ENCODE data around the gene TNFRSF1A. TPM values are rescaled to one million over a fixed set of nuclear protein-coding genes. Genes with fewer than 3 reads are reported as not detected.
"Not testable (repeated sequence)": the region's sequence is repeated elsewhere in the genome, so short reads cannot be mapped to it uniquely, and the experiment has no call there.

TNFRSF1A gene
- total RNA-seq, 2 experiments from 2014 or later, result 60.2 to 62.7 TPM

DNA sequence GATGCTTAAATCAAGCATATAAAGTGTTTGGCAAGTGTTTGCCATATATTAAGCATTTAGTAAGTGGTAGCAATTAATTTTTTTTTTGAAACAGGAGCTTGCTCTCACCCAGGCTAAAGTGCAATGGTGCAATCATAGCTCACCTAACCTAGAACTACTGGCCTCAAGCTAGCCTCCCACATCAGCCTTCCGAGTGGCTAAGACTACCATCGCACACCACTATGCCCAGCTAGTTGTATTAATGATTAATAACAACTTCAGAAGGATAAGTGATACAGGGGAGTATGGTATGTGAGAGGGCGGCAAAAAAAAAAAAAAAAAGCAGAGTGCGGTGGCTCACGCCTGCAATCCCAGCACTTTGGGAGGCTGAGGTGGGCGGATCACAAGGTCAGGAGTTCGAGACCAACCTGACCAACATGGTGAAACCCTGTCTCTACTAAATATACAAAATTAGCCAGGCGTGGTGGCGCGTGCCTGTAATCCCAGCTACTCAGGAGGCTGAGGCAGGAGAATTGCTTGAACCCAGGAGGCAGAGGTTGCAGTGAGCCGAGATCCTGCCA lies 2.3 kb upstream of the TNFRSF1A start:
- CTCF ChIA-PET, result interaction anchor here (0.8 to 1.3 kb wide), 4 partner anchors 9 to 121 kb away, joined by 3 read pairs; no protein-coding TSS in a partner anchor

GRCh38 chr12:6343518-6343917 lies 1.6 kb upstream of the TNFRSF1A start:
- ChIA-PET CTCF (interaction anchor here (0.8 to 1.3 kb wide), 4 partner anchors 9 to 122 kb away, joined by 3 read pairs; no protein-coding TSS in a partner anchor), POLR2A (no interaction called here)

More for the DNA sequence above, 2.3 kb upstream of the TNFRSF1A start:
- POLR2A ChIA-PET, result not testable (repeated sequence)

DNA sequence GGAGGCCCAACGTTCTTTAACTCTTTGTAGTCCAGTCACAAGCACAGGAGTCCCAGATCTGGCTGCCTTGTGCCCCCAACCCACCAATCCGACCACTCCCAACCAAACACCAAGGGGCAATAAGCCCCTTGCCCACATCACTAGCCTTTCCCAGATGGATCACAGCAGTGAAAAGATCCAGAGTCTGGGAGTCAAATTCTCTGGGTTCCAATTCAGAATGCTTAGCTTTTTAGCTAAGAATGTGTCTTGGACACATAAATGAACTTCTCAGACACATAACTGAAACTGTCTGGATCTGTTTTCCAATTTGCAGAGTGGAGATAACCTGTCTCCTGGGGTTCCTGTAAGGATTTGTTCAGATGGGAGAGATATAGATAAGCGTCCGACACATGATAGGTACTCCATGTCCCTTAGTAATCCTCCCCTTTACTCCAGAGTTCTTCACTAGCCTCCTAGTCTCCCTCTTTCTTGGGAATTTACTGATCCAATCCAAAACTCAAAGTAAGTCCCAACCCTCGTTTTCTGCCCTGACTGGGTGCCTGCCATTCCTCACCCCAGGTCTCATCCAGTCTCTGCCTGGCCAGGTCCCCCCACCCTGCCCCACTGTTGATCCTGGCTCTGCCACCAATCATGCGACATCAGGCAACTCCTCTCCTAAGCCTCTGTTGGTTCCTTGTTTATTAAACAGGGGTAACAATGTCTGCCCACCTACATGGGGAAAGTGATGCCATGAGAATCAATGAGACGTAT lies 439 bp upstream of the TNFRSF1A start:
- ChIA-PET CTCF (interaction anchor here (0.9 to 1.5 kb wide), 2 partner anchors 16 to 21 kb away, joined by 5 read pairs; no protein-coding TSS in a partner anchor), POLR2A (interaction anchor here (0.6 kb wide), 1 partner anchor 120 kb away, joined by 4 read pairs; no protein-coding TSS in a partner anchor)

GRCh38 chr12:6340745-6341416 lies 995 bp downstream of the TNFRSF1A start:
- ChIA-PET POLR2A (interaction anchor here (1.8 kb wide), 1 partner anchor 193 kb away, joined by 4 read pairs; the partner anchor contains the start of gene GAPDH), CTCF (interaction anchor here (0.7 to 1.5 kb wide), 2 partner anchors 9 to 22 kb away, joined by 3 to 5 read pairs; no protein-coding TSS in a partner anchor)

DNA sequence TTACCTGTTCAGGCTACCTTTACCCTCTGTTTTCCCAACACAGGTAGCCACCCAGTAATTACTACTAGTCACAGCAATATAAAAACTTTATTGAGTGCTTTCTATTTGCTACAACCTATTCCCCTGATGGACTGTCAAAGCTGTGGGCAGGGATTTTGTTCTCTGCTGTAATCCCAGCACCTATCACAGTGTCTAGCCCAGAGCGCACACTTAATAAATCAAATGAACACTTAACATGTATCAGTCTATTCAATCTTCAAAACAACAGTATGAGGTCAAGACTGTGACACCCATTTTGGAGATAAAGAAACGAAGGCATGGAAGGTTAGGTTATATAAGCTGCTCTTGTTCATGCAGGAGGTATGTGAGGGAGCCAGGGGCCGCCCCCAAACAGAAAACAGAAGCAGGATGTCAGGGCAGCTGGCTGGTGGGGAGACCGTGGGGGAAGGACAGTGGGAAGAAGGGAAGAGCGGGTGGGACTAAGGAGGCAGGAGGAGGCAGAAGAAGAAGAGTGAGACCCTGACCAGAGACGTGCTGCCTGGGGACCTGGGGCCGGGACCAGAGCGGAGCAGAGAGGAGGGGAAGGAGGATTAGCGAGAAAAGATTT lies 1.7 kb downstream of the TNFRSF1A start:
- CTCF ChIA-PET, result interaction anchor here (0.7 kb wide), 1 partner anchor 8 kb away, joined by 3 read pairs; no protein-coding TSS in a partner anchor
- POLR2A ChIA-PET, result interaction anchor here (0.6 to 1.8 kb wide), 4 partner anchors 104 to 194 kb away, joined by 3 to 4 read pairs (median 4); partner anchors contain the start of genes GAPDH and MRPL51

DNA sequence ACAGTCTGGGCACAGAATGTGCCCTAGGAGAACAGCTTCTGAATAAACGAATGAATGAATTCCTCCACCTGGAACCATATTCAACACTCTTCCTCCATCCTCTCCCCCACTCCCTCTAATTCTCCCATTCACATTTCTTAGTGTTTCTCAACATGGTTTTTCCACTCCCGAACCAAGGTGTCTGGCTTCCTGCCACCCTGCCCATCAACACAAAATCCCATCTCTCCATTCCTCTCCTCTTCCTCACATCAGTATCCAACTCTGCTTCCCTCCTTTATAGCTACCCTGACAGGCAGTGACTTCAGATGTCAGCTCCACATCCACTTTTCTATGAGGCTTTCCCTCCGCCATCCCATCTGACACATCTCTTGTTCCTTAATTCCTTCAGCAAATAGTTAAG lies 2.9 kb downstream of the TNFRSF1A start:
- ChIA-PET POLR2A (interaction anchor here (0.7 to 1.9 kb wide), 6 partner anchors 29 to 267 kb away, joined by 3 to 8 read pairs (median 4); partner anchors contain the start of genes GAPDH and VAMP1), CTCF (interaction anchor here (0.8 to 1.3 kb wide), 2 partner anchors 24 to 29 kb away, joined by 3 read pairs; no protein-coding TSS in a partner anchor)

DNA sequence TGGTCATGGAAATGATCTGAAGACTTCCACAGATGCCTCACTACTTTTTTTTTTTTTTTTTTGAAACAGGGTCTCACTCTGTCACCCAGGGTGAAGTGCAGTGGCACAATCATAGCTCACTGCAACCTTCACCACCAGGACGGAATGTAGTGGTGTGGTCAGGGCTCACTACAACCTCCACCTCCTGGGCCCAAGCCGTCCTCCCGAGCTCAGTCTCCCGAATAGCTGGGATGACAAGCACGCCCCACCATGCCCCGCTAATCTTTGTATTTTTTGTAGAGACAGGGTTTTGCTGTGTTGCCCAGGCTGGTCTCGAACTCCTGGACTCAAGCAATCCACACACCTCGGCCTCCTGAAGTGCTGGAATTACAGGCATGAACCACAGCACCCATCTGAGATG lies 3.3 kb downstream of the TNFRSF1A start:
- POLR2A ChIA-PET, result interaction anchor here (0.5 to 1.9 kb wide), 4 partner anchors 12 to 132 kb away, joined by 3 to 8 read pairs (median 4); partner anchors contain the start of gene VAMP1
- CTCF ChIA-PET, result interaction anchor here (1.3 kb wide), 1 partner anchor 25 kb away, joined by 3 read pairs; no protein-coding TSS in a partner anchor

DNA sequence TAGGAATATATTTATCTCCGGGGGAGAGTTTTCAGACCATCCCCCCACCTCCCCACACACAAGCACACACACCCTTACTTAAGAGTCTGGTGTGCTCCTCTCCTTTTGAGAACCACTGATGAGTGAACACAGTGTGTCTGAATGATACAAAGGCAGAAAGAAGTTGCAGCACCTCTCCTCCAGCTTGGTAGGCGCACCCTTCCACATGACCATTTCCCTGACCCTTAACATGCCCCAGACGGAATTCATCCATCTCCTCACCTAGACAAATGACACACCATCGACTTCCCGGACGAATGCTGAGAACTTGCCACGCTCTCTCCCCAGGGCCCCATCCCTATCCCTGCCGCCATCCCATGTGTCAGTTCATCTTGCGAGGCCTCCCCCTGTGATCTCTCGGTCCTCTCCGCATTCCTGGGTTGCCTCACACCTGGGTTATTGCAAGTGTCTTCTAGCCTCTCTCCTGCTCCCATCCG lies 3.9 kb downstream of the TNFRSF1A start:
- POLR2A ChIA-PET, result interaction anchor here (0.5 to 1.9 kb wide), 3 partner anchors 11 to 88 kb away, joined by 3 to 5 read pairs (median 4); no protein-coding TSS in a partner anchor
- CTCF ChIA-PET, result interaction anchor here (1.8 to 3.9 kb wide), 2 partner anchors 12 to 15 kb away, joined by 6 to 22 read pairs; no protein-coding TSS in a partner anchor

GRCh38 chr12:6336889-6337853 lies 4.7 kb downstream of the TNFRSF1A start:
- POLR2A ChIA-PET, result interaction anchor here (0.6 to 1.8 kb wide), 6 partner anchors 26 to 268 kb away, joined by 3 to 6 read pairs (median 5); partner anchors contain the start of gene GAPDH
- CTCF ChIA-PET, result interaction anchor here (0.6 to 3.9 kb wide), 8 partner anchors 8 to 107 kb away, joined by 3 to 23 read pairs (median 5); partner anchors contain the start of gene CD27

DNA sequence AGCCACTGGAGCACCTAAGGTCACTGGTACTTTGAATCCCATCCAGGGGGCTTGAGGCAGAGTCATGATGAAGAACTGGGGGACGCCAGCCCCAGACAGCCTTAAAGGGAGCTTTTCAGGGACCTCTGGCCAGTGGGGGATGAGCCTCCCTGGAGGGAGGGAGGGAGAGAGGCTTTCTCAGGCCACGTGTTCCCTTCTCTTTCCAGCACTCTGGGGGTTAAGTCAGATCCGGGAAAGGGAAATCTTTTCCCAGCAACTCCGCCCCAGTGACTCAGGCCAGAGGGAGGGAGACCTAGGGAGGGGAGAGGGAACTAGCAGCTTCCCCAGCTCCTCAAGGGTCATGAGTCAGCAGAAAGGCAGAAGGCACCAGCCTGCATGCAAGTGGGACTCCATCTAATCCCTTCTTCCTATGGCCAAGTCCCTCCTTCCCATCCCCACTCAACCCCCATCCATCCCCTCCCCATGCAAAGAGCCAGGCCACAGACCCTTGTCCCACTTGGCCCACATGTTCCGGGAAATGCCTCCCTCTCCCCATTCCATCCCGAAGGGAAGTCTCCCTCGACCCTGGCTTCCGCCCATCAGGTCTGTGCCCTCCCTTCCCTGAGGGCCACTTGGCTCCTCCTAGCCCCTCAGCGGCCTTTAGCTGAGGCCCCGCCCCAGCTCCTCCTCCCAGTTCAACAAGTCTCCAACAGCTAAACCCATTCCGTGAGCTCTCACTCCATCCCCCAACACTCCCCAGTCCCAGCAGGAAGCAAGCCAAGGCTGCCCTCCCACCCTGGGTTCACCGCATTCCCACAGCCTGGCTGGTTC lies 5.6 kb downstream of the TNFRSF1A start:
- CTCF ChIA-PET, result interaction anchor here (0.6 to 3.9 kb wide), 12 partner anchors 9 to 682 kb away, joined by 3 to 23 read pairs (median 4); partner anchors contain the start of genes CD27 and LPCAT3
- POLR2A ChIA-PET, result interaction anchor here (0.6 to 1.8 kb wide), 8 partner anchors 9 to 269 kb away, joined by 3 to 7 read pairs (median 6); partner anchors contain the start of gene GAPDH

DNA sequence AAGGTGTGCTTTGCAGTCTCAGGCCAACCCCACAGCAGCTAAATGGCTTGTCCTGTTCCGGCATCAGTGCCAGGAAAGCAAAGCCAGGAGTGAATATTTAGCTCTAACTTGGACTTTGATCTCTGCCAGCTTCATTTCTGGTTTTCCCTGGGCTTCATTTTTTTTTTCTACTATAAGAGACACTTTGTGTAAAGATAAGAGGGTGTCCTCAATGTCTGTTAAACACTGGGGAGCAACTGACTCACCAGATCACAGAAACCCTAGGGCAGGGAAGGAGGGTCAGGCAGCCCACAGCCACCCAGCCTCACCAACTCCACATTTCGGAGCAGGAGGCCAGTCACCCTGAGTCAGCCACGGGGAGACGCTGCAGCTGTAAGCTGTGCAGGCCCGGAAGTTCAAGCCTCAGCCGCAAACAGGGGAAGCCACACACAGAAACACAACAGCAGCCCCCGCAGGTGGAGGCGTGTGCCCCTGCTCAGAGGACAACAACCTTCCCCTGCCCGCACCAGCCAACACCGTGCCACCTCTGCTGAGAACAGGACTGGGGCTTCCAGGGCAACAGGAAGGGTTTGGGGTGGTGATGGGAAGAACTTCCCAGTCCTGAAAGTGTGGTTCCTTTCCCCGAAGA lies 6.3 kb downstream of the TNFRSF1A start:
- CTCF ChIA-PET, result interaction anchor here (1.0 to 3.9 kb wide), 14 partner anchors 8 to 683 kb away, joined by 3 to 23 read pairs (median 4); partner anchors contain the start of genes CD27 and LPCAT3

DNA sequence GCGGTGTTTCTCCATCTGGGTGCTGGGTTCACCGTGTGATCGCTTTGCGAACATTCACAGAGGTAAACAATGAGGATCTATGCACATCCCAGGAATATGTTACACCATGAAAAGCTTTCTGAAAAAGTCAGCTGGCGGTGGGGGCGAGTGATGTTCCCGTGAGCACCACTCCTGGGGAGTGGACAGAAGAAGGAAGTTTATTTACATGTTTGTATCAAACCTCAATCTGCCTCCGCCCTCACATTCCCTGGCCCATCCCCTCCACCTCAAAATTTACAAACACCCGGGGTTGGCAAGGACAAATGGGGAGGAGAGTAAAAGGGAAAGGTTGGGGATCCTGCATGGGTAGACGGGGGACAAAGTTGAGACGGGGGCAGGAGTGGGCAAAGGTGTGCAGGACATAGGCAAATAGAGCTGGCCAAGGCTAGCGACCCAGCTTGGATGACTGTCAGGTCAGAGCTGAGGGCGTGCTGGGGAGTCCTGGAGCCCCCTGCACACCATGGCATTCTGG lies 6.9 kb downstream of the TNFRSF1A start:
- ChIA-PET POLR2A (interaction anchor here (0.6 to 1.4 kb wide), 3 partner anchors 9 to 220 kb away, joined by 3 to 7 read pairs (median 3); no protein-coding TSS in a partner anchor), CTCF (interaction anchor here (1.0 to 3.9 kb wide), 12 partner anchors 9 to 683 kb away, joined by 3 to 23 read pairs (median 4); partner anchors contain the start of gene LPCAT3)

More for the DNA sequence above, 6.3 kb downstream of the TNFRSF1A start:
- POLR2A ChIA-PET, result interaction anchor here (0.6 to 1.8 kb wide), 6 partner anchors 9 to 220 kb away, joined by 3 to 7 read pairs (median 4); no protein-coding TSS in a partner anchor

GRCh38 chr12:6334359-6334758 lies 7.5 kb downstream of the TNFRSF1A start:
- POLR2A ChIA-PET, result interaction anchor here (1.1 kb wide), 1 partner anchor 11 kb away, joined by 3 read pairs; no protein-coding TSS in a partner anchor

GRCh38 chr12:6333566-6333965 lies 8.3 kb downstream of the TNFRSF1A start:
- POLR2A ChIA-PET, result interaction anchor here (1.1 kb wide), 1 partner anchor 12 kb away, joined by 3 read pairs; no protein-coding TSS in a partner anchor

More at GRCh38 chr12:6334359-6334758, 7.5 kb downstream of the TNFRSF1A start:
- CTCF ChIA-PET, result interaction anchor here (1.0 to 3.9 kb wide), 9 partner anchors 8 to 131 kb away, joined by 3 to 23 read pairs (median 12); no protein-coding TSS in a partner anchor

DNA sequence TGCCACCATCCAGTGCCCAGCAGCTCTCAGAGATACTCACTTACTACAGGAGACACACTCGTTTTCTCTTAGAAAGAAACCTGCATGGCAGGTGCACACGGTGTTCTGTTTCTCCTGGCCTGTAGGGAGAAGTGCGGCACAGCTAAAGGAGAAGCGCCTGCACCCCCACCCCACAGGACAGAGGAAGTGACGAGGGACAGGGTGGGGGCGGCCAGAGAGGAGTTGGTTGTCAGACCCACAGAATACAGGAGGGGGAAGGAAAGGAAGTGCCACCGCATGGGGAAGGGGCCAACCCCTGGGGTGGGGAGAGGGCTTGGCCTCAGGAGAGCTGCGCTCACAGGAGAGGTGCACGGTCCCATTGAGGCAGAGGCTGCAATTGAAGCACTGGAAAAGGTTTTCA lies 8.8 kb downstream of the TNFRSF1A start:
- ChIA-PET CTCF (interaction anchor here (3.6 kb wide), 2 partner anchors 10 to 35 kb away, joined by 17 to 20 read pairs; no protein-coding TSS in a partner anchor), POLR2A (interaction anchor here (1.0 to 1.1 kb wide), 2 partner anchors 10 to 13 kb away, joined by 3 read pairs; no protein-coding TSS in a partner anchor)

More at GRCh38 chr12:6333566-6333965, 8.3 kb downstream of the TNFRSF1A start:
- CTCF ChIA-PET, result interaction anchor here (3.6 kb wide), 2 partner anchors 11 to 34 kb away, joined by 17 to 20 read pairs; no protein-coding TSS in a partner anchor
